Stimulated activated naive CD4-positive, alpha-beta T cell (primary cell): ENCODE measurements around the gene ZNF276.
A peak's percentile ranks its signal among the peaks of the same experiment; 100 is the strongest.
"Not testable (repeated sequence)": the region's sequence is repeated elsewhere in the genome, so short reads cannot be mapped to it uniquely, and the experiment has no call there.

Source experiments
- DNase-seq, 6 experiments: peaks; one replicate each; lab custom pipeline; 2025; lab: John Stamatoyannopoulos, UW

The ZNF276 gene

GRCh38 chr16:89720813-89721545 lies at the start of gene ZNF276, which contains the start of gene VPS9D1:
ZNF276 (plus strand) TSS chr16:89721537; CDS start chr16:89721641, 104 bp downstream.
VPS9D1 (minus strand) TSS chr16:89720898; CDS start chr16:89720861, 37 bp downstream.
- DNase-seq: peak; percentile 74 to 94 (median 86)

GRCh38 chr16:89671565-89671964 lies 49.8 kb upstream of the ZNF276 start:
- not testable (repeated sequence) for DNase-seq

GRCh38 chr16:89672177-89672941 lies 49.0 kb upstream of the ZNF276 start:
- DNase-seq: no peak

- DNase-seq: no peak
Observed at GRCh38 chr16:89678258-89678657, 43.1 kb upstream of the ZNF276 start.

GRCh38 chr16:89685916-89686315 lies 35.4 kb upstream of the ZNF276 start:
- DNase-seq: no peak

- DNase-seq: peak; percentile 77 to 96 (median 89)
Observed at GRCh38 chr16:89686520-89687091, 34.7 kb upstream of the ZNF276 start, which contains the start of gene CDK10. CDK10 (plus strand) TSS chr16:89686689; CDS start chr16:89686711, 22 bp downstream.

GRCh38 chr16:89687092-89687940 lies 34.0 kb upstream of the ZNF276 start:
- no peak for DNase-seq

GRCh38 chr16:89688395-89688794 lies 32.9 kb upstream of the ZNF276 start:
- no peak for DNase-seq

- DNase-seq: no peak
Observed at GRCh38 chr16:89689142-89689541, 32.2 kb upstream of the ZNF276 start.

- DNase-seq: not testable (repeated sequence)
Observed at GRCh38 chr16:89689621-89690020, 31.7 kb upstream of the ZNF276 start.

GRCh38 chr16:89690392-89690901 lies 30.9 kb upstream of the ZNF276 start:
- DNase-seq: no peak

- no peak for DNase-seq
Observed at GRCh38 chr16:89691231-89691985, 29.9 kb upstream of the ZNF276 start.

GRCh38 chr16:89691986-89692569 lies 29.3 kb upstream of the ZNF276 start:
- DNase-seq: no peak

- no peak for DNase-seq
Observed at GRCh38 chr16:89693289-89693731, 28.0 kb upstream of the ZNF276 start.

GRCh38 chr16:89693931-89694783 lies 27.2 kb upstream of the ZNF276 start:
- DNase-seq: no peak

GRCh38 chr16:89694784-89695085 lies 26.6 kb upstream of the ZNF276 start:
- not testable (repeated sequence) for DNase-seq

GRCh38 chr16:89695086-89695874 lies 26.1 kb upstream of the ZNF276 start:
- DNase-seq: no peak

GRCh38 chr16:89695875-89696669 lies 25.3 kb upstream of the ZNF276 start:
- DNase-seq: no peak
